Measurements from ENCODE around the gene GRWD1.

DNA sequence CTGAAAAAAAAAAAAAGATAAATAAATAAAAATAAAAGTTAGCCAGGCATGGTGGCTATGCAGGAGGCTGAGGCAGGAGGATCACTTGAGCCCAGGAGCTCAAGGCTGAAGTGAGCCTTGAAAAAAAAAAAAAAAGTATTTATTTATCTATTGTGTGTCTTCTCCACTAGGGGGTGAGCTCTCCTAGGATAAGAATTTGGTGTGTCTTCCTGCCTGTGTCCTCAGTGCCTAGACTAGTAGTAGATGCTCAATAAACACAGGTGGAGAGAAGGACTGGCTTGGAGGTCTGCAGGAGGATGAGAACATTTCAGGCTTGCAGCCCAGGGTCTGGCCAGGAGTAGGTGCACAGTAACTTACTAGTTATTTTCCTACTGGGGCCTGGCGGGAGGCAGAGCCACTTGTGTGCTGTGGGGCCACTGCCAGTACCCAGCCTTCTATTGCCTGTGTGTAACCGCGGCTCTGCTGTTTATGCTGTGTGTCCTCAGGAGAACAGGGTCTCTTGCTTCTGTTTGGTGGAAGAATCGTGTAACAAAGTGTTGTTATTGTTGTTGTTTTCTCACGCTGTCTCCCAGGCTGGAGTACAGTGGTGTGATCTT, 60.5 kb downstream of the GRWD1 start:
- TF ChIP-seq, protein P1, sequence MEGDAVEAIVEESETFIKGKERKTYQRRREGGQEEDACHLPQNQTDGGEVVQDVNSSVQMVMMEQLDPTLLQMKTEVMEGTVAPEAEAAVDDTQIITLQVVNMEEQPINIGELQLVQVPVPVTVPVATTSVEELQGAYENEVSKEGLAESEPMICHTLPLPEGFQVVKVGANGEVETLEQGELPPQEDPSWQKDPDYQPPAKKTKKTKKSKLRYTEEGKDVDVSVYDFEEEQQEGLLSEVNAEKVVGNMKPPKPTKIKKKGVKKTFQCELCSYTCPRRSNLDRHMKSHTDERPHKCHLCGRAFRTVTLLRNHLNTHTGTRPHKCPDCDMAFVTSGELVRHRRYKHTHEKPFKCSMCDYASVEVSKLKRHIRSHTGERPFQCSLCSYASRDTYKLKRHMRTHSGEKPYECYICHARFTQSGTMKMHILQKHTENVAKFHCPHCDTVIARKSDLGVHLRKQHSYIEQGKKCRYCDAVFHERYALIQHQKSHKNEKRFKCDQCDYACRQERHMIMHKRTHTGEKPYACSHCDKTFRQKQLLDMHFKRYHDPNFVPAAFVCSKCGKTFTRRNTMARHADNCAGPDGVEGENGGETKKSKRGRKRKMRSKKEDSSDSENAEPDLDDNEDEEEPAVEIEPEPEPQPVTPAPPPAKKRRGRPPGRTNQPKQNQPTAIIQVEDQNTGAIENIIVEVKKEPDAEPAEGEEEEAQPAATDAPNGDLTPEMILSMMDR (IDR thresholded peaks at IDR 0.05) = peak; percentile 22 to 53 (median 38)
- TF ChIP-seq POLR2A (IDR thresholded peaks at IDR 0.05) (no peak), EP300 (IDR thresholded peaks at IDR 0.05) (no peak)
